Liver (tissue), 3 donors: Measurements from ENCODE around the gene RASGRF2.

Experiments used
- EGR1 ChIP-seq, 2 donors: IDR thresholded peaks; 2 replicates each; pipeline ENCODE4 v1.6.1; 2016 to 2018; ENCODE audit warnings: antibody characterized with exemption in 2 of 2, low read depth in 2 of 2
- FOXA1 ChIP-seq: IDR thresholded peaks from 2 replicates; pipeline ENCODE4 v1.6.1; 2016; ENCODE audit warnings: antibody characterized with exemption
- JUND ChIP-seq, 2 donors: IDR thresholded peaks; 2 replicates each; pipeline ENCODE4 v1.6.1; 2016; ENCODE audit warnings: antibody characterized with exemption in 2 of 2
- NR2F2 ChIP-seq: IDR thresholded peaks from 2 replicates; pipeline ENCODE4 v1.6.1; 2016; ENCODE audit warnings: antibody characterized with exemption
- RAD21 ChIP-seq, 2 donors: IDR thresholded peaks; 2 replicates each; pipeline ENCODE4 v1.6.1; 2016; ENCODE audit warnings: antibody characterized with exemption in 2 of 2, mild to moderate bottlenecking in 2 of 2
- SP1 ChIP-seq: IDR thresholded peaks from 2 replicates; pipeline ENCODE4 v1.6.1; 2018; ENCODE audit warnings: antibody characterized with exemption, mild to moderate bottlenecking
- TAF1 ChIP-seq: conservative IDR thresholded peaks from 2 replicates; pipeline ENCODE4 v1.6.1; 2016; ENCODE audit warnings: antibody characterized with exemption, mild to moderate bottlenecking
- YY1 ChIP-seq: IDR thresholded peaks from 2 replicates; pipeline ENCODE4 v1.6.1; 2016; ENCODE audit warnings: antibody characterized with exemption, mild to moderate bottlenecking
- TF ChIP-seq, protein P1 (sequence below): IDR thresholded peaks from 2 replicates; pipeline ENCODE4 v1.6.1; 2016; ENCODE audit warnings: antibody characterized with exemption, mild to moderate bottlenecking
- TF ChIP-seq, protein P2 (sequence below): fragments of 150-350 bp; IDR thresholded peaks from 2 replicates; pipeline ENCODE4 v1.5.1; 2017; ENCODE audit warnings: improper control_type of control experiment, low read depth, low read length; ENCODE audit not compliant: missing input control
- TF ChIP-seq, protein P3 (sequence below): IDR thresholded peaks from 2 replicates; pipeline ENCODE4 v1.6.1; 2016; ENCODE audit warnings: antibody characterized with exemption
- TF ChIP-seq, protein P4 (sequence below): IDR thresholded peaks from 2 replicates; pipeline ENCODE4 v1.6.1; 2016; ENCODE audit warnings: antibody characterized with exemption
- donor health status: healthy.
- donor health status: healthy.

DNA sequence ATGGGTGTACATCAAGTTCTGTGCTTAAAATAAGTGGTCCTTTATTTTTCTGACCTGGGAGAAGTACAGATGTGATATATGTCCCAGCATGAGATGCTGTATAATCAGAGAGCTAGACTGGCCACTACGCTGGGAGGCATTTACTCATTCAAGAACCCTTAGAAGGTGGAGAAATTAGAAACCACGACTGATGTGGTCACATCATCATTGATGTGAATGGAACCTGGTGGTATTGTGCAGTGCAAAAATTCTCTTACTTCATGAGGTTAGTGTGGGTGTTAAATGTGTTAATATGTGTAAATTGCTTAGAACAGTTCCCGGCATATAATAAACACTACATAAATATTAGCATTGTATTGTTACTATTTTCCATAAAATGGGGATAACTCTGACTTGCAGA lies 203.5 kb downstream of the RASGRF2 start:
- TF ChIP-seq, protein P1, sequence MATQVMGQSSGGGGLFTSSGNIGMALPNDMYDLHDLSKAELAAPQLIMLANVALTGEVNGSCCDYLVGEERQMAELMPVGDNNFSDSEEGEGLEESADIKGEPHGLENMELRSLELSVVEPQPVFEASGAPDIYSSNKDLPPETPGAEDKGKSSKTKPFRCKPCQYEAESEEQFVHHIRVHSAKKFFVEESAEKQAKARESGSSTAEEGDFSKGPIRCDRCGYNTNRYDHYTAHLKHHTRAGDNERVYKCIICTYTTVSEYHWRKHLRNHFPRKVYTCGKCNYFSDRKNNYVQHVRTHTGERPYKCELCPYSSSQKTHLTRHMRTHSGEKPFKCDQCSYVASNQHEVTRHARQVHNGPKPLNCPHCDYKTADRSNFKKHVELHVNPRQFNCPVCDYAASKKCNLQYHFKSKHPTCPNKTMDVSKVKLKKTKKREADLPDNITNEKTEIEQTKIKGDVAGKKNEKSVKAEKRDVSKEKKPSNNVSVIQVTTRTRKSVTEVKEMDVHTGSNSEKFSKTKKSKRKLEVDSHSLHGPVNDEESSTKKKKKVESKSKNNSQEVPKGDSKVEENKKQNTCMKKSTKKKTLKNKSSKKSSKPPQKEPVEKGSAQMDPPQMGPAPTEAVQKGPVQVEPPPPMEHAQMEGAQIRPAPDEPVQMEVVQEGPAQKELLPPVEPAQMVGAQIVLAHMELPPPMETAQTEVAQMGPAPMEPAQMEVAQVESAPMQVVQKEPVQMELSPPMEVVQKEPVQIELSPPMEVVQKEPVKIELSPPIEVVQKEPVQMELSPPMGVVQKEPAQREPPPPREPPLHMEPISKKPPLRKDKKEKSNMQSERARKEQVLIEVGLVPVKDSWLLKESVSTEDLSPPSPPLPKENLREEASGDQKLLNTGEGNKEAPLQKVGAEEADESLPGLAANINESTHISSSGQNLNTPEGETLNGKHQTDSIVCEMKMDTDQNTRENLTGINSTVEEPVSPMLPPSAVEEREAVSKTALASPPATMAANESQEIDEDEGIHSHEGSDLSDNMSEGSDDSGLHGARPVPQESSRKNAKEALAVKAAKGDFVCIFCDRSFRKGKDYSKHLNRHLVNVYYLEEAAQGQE, result no peak
- TF ChIP-seq TAF1 (no peak), YY1 (no peak), SP1 (no peak), RAD21 (IDR thresholded peaks at IDR 0.05) (no peak), EGR1 (IDR thresholded peaks at IDR 0.05; ENCODE audit: low read depth in 2 of 2) (no peak), FOXA1 (no peak), NR2F2 (no peak), JUND (IDR thresholded peaks at IDR 0.05) (no peak)
- TF ChIP-seq, protein P2, sequence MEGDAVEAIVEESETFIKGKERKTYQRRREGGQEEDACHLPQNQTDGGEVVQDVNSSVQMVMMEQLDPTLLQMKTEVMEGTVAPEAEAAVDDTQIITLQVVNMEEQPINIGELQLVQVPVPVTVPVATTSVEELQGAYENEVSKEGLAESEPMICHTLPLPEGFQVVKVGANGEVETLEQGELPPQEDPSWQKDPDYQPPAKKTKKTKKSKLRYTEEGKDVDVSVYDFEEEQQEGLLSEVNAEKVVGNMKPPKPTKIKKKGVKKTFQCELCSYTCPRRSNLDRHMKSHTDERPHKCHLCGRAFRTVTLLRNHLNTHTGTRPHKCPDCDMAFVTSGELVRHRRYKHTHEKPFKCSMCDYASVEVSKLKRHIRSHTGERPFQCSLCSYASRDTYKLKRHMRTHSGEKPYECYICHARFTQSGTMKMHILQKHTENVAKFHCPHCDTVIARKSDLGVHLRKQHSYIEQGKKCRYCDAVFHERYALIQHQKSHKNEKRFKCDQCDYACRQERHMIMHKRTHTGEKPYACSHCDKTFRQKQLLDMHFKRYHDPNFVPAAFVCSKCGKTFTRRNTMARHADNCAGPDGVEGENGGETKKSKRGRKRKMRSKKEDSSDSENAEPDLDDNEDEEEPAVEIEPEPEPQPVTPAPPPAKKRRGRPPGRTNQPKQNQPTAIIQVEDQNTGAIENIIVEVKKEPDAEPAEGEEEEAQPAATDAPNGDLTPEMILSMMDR, result no peak
- TF ChIP-seq, protein P3, sequence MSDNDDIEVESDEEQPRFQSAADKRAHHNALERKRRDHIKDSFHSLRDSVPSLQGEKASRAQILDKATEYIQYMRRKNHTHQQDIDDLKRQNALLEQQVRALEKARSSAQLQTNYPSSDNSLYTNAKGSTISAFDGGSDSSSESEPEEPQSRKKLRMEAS, result no peak
- TF ChIP-seq, protein P4, sequence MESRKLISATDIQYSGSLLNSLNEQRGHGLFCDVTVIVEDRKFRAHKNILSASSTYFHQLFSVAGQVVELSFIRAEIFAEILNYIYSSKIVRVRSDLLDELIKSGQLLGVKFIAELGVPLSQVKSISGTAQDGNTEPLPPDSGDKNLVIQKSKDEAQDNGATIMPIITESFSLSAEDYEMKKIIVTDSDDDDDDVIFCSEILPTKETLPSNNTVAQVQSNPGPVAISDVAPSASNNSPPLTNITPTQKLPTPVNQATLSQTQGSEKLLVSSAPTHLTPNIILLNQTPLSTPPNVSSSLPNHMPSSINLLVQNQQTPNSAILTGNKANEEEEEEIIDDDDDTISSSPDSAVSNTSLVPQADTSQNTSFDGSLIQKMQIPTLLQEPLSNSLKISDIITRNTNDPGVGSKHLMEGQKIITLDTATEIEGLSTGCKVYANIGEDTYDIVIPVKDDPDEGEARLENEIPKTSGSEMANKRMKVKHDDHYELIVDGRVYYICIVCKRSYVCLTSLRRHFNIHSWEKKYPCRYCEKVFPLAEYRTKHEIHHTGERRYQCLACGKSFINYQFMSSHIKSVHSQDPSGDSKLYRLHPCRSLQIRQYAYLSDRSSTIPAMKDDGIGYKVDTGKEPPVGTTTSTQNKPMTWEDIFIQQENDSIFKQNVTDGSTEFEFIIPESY, result no peak
